ENCODE results near the gene ABHD4. TPM values are rescaled to one million over a fixed set of nuclear protein-coding genes. Genes with fewer than 3 reads are reported as not detected.
A peak's percentile ranks its signal among the peaks of the same experiment; 100 is the strongest.

ABHD4 gene
- total RNA-seq, 4 donors from 2014 or later = 18.7 to 42.3 (median 27.7) TPM

- Histone ChIP-seq H3K4me1 (peaks cover 8 to 52% (median 44%) of the 10 kb centered on the region in 4 donors), H3K4me3 (no peak overlapping the region), H3K27ac (replicated peaks in 1 of 4) (no peak overlapping the region), H3K36me3 (peaks cover 5 to 62% (median 29%) of the 10 kb centered on the region in 4 donors), H3K9me3 (no peaks in the 10 kb centered on the region), H3K27me3 (no peaks in the 10 kb centered on the region)
- no peak for TF ChIP-seq POLR2A (IDR thresholded peaks at IDR 0.05; ENCODE audit: low read depth)
- TF ChIP-seq, protein P1, sequence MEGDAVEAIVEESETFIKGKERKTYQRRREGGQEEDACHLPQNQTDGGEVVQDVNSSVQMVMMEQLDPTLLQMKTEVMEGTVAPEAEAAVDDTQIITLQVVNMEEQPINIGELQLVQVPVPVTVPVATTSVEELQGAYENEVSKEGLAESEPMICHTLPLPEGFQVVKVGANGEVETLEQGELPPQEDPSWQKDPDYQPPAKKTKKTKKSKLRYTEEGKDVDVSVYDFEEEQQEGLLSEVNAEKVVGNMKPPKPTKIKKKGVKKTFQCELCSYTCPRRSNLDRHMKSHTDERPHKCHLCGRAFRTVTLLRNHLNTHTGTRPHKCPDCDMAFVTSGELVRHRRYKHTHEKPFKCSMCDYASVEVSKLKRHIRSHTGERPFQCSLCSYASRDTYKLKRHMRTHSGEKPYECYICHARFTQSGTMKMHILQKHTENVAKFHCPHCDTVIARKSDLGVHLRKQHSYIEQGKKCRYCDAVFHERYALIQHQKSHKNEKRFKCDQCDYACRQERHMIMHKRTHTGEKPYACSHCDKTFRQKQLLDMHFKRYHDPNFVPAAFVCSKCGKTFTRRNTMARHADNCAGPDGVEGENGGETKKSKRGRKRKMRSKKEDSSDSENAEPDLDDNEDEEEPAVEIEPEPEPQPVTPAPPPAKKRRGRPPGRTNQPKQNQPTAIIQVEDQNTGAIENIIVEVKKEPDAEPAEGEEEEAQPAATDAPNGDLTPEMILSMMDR (IDR thresholded peaks at IDR 0.05) = no peak
- TF ChIP-seq EP300 (IDR thresholded peaks at IDR 0.05) = no peak
- TF ChIP-seq POLR2AphosphoS5 (IDR thresholded peaks at IDR 0.05) = no peak
- intact Hi-C loops (cut with DNase I) = no loop called here
- no peak for DNase-seq (ENCODE audit: extremely low spot score)
- WGBS = 90% methylated on average over 2 of the region's 2 CpGs
Observed at GRCh38 chr14:22566845-22567244, 31.3 kb upstream of the ABHD4 start.

- no peak overlapping the region for H3K4me3 ChIP-seq
- no peaks in the 10 kb centered on the region for H3K9me3 ChIP-seq
- TF ChIP-seq, protein P1 (IDR thresholded peaks at IDR 0.05) = no peak
- TF ChIP-seq EP300 (IDR thresholded peaks at IDR 0.05) (no peak), POLR2A (IDR thresholded peaks at IDR 0.05; ENCODE audit: low read depth) (no peak), POLR2AphosphoS5 (IDR thresholded peaks at IDR 0.05) (no peak)
- WGBS = 100% methylated on average over 1 of the region's 1 CpG
- peaks cover 6 to 63% (median 32%) of the 10 kb centered on the region in 4 donors for H3K36me3 ChIP-seq
- DNase-seq (ENCODE audit: extremely low spot score) = no peak
- no peak overlapping the region for H3K27ac ChIP-seq (replicated peaks in 1 of 4)
- intact Hi-C loops (cut with DNase I) = no loop called here
- no peaks in the 10 kb centered on the region for H3K27me3 ChIP-seq
- H3K4me1 ChIP-seq = peaks cover 14 to 52% (median 46%) of the 10 kb centered on the region in 4 donors
Observed at GRCh38 chr14:22567437-22567836, 30.7 kb upstream of the ABHD4 start.

GRCh38 chr14:22569106-22569736 lies 28.9 kb upstream of the ABHD4 start:
- H3K27me3 ChIP-seq = no peaks in the 10 kb centered on the region
- 93% methylated on average over 6 of the region's 6 CpGs for WGBS
- intact Hi-C loops (cut with DNase I) = no loop called here

GRCh38 chr14:22569737-22570131 lies 28.4 kb upstream of the ABHD4 start:
- TF ChIP-seq, protein P1 (IDR thresholded peaks at IDR 0.05) = no peak
- TF ChIP-seq POLR2A (IDR thresholded peaks at IDR 0.05; ENCODE audit: low read depth) = no peak
- TF ChIP-seq EP300 (IDR thresholded peaks at IDR 0.05) = no peak
- TF ChIP-seq POLR2AphosphoS5 (IDR thresholded peaks at IDR 0.05) = no peak
- DNase-seq (ENCODE audit: extremely low spot score) = no peak
- intact Hi-C loops (cut with DNase I) = loop anchor here (1.0 to 5.0 kb wide), 2 partner anchors 12 to 83 kb away; no protein-coding TSS in a partner anchor
- Histone ChIP-seq H3K4me3 (no peak overlapping the region), H3K27me3 (no peaks in the 10 kb centered on the region), H3K36me3 (peaks cover 12 to 66% (median 42%) of the 10 kb centered on the region in 4 donors), H3K4me1 (peaks cover 15 to 38% (median 31%) of the 10 kb centered on the region in 4 donors), H3K9me3 (no peaks in the 10 kb centered on the region), H3K27ac (replicated peaks in 1 of 4) (peak overlapping the region in 1 of 4 donors; percentile 50)
- 76% methylated on average over 3 of the region's 3 CpGs for WGBS

More at GRCh38 chr14:22569106-22569736, 28.9 kb upstream of the ABHD4 start:
- DNase-seq (ENCODE audit: extremely low spot score) = no peak
- Histone ChIP-seq H3K36me3 (peaks cover 7 to 66% (median 42%) of the 10 kb centered on the region in 4 donors), H3K27ac (replicated peaks in 1 of 4) (no peak overlapping the region), H3K4me3 (no peak overlapping the region), H3K9me3 (no peaks in the 10 kb centered on the region), H3K4me1 (peaks cover 19 to 43% (median 36%) of the 10 kb centered on the region in 4 donors)
- TF ChIP-seq EP300 (IDR thresholded peaks at IDR 0.05) = no peak
- TF ChIP-seq POLR2A (IDR thresholded peaks at IDR 0.05; ENCODE audit: low read depth) = no peak

GRCh38 chr14:22570132-22570949 lies 27.8 kb upstream of the ABHD4 start:
- H3K36me3 ChIP-seq = peaks cover 14 to 66% (median 42%) of the 10 kb centered on the region in 4 donors
- no peaks in the 10 kb centered on the region for H3K27me3 ChIP-seq
- intact Hi-C loops (cut with DNase I) = loop anchor here (1.0 to 5.0 kb wide), 2 partner anchors 13 to 82 kb away; no protein-coding TSS in a partner anchor
- peak overlapping the region; percentile 16 to 56 (median 52) for H3K27ac ChIP-seq (replicated peaks in 1 of 4)
- H3K4me3 ChIP-seq = no peak overlapping the region
- peaks cover 15 to 32% (median 26%) of the 10 kb centered on the region in 4 donors for H3K4me1 ChIP-seq
- no peaks in the 10 kb centered on the region for H3K9me3 ChIP-seq
- no peak for DNase-seq (ENCODE audit: extremely low spot score)
- TF ChIP-seq, protein P1 (IDR thresholded peaks at IDR 0.05) = peak; percentile 84 to 91 (median 88)
- TF ChIP-seq POLR2AphosphoS5 (IDR thresholded peaks at IDR 0.05) = no peak
- 22% methylated on average over 8 of the region's 8 CpGs for WGBS
